GM18867 (cell line): ENCODE measurements around the gene FLNB.

Experiments
- ATAC-seq: cut with Tn5 transposase; IDR thresholded peaks from one replicate; pipeline ENCODE4 v1.9.1; 2021; ENCODE audit warnings: mild to moderate bottlenecking, moderate library complexity; ENCODE audit not compliant: unreplicated experiment

Gene FLNB

GRCh38 chr3:58155838-58156237 is 147.6 kb downstream of the FLNB start:
- no peak for ATAC-seq

DNA sequence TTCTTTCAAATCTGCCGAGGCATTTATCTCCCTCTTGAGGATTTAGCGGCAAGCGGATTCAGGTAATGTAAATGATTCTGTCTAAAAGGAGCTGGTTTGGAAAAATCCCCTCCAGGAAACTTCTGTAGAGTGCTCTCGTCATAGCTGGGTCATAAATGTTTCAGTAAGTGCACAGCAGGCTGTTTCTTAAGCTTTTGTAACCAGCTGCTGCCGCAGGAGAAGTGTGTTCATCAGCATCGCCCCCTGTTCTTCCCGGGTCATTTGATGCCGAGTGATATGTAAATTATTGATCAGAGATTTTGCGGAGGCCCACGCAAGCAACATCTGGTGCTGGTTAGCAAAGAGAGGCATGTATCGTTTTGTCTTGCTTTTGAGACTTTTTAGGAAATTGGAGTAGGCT is 149.5 kb downstream of the FLNB start:
- no peak for ATAC-seq

- no peak for ATAC-seq
Observed at GRCh38 chr3:58158442-58159153, 150.4 kb downstream of the FLNB start.

- no peak for ATAC-seq
Observed at GRCh38 chr3:58160399-58160798, 152.2 kb downstream of the FLNB start.

DNA sequence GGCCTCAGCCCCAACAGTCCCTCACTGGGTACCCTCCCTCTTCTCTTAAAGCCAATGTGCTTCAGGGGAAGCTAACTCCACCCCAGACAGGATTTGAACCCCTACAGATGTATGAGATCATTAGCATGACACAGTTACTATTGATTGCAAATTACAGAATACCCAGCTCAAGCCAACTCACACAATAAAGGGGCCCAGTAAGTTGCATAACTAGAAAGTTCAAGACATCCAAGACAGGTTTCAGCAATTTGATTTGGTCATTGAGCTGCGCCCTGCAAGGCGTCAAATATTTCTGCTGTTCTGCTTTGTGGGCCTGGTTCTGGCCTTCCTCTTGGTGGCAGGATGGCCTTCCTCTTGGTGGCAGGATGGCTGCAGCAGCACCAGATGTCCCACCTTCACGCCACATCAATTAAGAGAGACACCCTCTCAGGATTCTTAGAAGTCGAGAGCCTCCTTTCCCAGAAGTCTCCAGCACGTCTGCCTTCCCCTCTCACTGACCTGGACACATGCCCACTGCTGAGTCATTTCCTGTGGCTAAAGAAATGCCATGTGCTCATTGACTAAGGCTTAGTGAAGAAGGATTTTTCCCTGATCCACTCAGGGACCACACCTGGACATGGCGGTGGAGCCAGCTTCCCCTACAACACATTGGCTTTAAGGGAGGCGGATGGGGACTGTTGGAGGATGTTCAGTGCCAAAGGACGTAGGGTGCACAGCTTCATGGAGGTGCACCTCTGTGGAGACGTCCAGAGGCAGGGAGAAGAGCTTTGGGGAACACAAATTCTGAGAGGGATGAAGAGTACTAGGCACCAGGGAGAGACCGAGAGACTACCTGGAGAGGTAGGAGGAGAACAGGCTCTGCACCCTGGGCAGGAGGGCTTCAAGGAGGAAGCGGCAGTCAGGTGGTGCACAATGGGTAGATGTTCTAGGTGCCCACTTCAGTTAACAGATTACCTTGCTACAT is 153.5 kb downstream of the FLNB start:
- ATAC-seq: no peak

DNA sequence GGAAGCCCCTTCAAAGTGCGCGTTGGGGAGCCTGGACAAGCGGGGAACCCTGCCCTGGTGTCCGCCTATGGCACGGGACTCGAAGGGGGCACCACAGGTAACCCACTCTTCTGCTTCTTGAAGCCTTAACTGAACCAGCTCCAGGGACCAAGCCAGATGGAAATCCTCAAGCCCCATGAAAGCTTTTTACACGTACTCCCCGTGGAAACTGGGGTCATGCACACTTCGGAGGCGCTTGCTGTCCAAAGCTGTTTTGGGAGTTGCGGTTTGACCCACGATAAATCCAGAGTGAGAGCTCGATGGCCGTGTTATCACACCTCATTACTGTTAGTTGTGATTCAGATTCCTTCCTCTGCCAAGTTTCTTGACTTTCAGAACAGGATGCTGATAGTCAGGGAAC is 155.0 kb downstream of the FLNB start:
- no peak for ATAC-seq

- no peak for ATAC-seq
Observed at GRCh38 chr3:58164199-58164879, 156.1 kb downstream of the FLNB start.

- ATAC-seq: no peak
Observed at GRCh38 chr3:58164906-58165821, 156.9 kb downstream of the FLNB start.

GRCh38 chr3:58167431-58168351 is 159.5 kb downstream of the FLNB start:
- ATAC-seq: peak; percentile 73

DNA sequence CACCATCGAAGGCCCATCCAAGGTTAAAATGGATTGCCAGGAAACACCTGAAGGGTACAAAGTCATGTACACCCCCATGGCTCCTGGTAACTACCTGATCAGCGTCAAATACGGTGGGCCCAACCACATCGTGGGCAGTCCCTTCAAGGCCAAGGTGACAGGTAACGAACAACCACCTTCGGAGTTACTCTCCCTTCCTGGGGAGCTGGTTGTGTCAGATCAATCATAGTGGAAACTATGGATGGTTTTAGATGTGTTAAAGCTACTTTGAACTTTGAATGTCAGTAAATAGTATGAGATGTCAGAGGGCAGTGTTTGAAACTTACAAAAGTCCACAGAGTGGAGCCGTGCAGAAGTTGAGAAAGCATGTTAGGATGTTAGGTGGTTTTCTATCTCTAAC is 160.3 kb downstream of the FLNB start:
- ATAC-seq: no peak

GRCh38 chr3:58169371-58169770 is 161.1 kb downstream of the FLNB start:
- no peak for ATAC-seq

DNA sequence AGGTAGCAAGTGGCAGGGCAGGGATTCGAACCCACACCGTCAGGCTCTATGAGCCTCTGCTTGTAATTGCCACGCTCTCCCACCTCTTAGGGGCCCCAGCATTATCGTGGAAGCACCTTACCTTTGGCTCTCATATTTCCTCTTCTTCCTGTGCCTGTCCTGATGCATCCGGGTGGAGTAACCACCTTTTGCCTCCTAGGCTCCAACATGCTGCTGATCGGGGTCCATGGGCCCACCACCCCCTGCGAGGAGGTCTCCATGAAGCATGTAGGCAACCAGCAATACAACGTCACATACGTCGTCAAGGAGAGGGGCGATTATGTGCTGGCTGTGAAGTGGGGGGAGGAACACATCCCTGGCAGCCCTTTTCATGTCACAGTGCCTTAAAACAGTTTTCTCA is 162.2 kb downstream of the FLNB start:
- no peak for ATAC-seq

DNA sequence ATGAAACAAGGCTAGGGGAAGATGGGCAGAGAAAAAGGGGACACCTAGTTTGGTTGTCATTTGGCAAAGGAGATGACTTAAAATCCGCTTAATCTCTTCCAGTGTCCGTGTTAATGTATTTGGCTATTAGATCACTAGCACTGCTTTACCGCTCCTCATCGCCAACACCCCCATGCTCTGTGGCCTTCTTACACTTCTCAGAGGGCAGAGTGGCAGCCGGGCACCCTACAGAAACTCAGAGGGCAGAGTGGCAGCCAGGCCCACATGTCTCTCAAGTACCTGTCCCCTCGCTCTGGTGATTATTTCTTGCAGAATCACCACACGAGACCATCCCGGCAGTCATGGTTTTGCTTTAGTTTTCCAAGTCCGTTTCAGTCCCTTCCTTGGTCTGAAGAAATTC is 162.9 kb downstream of the FLNB start:
- ATAC-seq: no peak

GRCh38 chr3:58173029-58173668 is 164.9 kb downstream of the FLNB start:
- no peak for ATAC-seq

- ATAC-seq: peak; percentile 50
Observed at GRCh38 chr3:58173669-58174398, 165.6 kb downstream of the FLNB start.

DNA sequence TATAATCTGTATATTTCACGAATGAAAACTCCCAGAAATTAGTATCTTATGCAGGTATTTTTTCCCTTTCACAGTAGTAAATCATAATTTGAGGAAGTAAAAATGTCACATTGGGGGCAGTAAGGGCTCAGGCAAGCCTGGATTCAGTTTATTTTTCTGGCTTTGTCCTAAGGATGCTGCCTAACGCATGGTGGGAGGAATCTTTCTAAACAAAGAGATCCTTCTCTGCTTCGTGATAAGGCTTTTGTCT is 166.9 kb downstream of the FLNB start:
- no peak for ATAC-seq

GRCh38 chr3:58175437-58176184 is 167.4 kb downstream of the FLNB start:
- no peak for ATAC-seq

DNA sequence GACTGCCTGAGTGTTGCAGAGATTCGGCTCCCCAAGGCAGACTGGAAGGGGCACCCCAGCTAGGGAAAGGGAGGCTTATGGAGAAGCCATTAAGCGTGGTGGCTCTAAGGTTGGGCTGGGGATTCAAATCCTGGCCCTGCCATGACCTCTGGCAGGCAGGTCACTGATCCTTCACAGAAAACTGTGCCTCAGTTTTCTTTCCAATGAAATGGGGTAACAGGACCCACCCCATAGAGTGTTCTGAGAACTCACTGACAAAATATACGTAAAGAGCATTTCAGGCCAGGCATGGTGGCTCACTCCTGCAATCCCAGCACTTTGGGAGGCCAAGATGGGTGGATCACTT is 167.9 kb downstream of the FLNB start:
- no peak for ATAC-seq
